Heart left ventricle (tissue), 13 donors: ENCODE measurements around the gene KIAA1671.

ENCODE experiments used
- POLR2A ChIP-seq, 2 donors: fragments of 450-650 bp; IDR thresholded peaks; one replicate each; pipeline ENCODE4 v1.6.1; 2017; ENCODE audit warnings: antibody characterized with exemption in 2 of 2, mild to moderate bottlenecking in 2 of 2, moderate library complexity in 2 of 2
- TF ChIP-seq, protein P1 (sequence below), 12 donors: fragments of 200-600 bp; sonication (generic) in 4 of 12; IDR thresholded peaks; one replicate each; pipeline versions ENCODE4 v1.5.0 to v1.8.0; 2018 to 2022; ENCODE audit warnings: antibody characterized with exemption in 12 of 12, mild to moderate bottlenecking in 5 of 12
- donor health status: ischemic (EF 13 %, LVEDD 7.1; RV severe dilation, severe dysfunction).
- donor health status: DM: no; HTN: yes; CAD: no.
- donor health status: DM: no; HTN: no; CAD: no.
- donor health status: ischemic (EF 25% LVEDD 6.9; RV normal size, moderate dysfunction).
- donor health status: ischemic (EF 25% LVEDD 5.7; RV mildly dilated, moderate dysfunction).
- donor health status: ischemic (EF 35%, LVEDD 5.7; RV mildly dilated, moderate dysfunction).
- donor health status: nonischemic (EF 11% LVEDD 7.7; RV severe dilation, severe dysfunction).
- donor health status: DM: yes; HTN: yes; CAD: no.
- donor health status: PGD.
- donor health status: ischemic (EF 29% LVEDD 5.4; RV normal size, mild dysfunction).
- donor health status: nonischemic (EF 23%, LVEDD 6.1; RV moderate dilation, normal function).

DNA sequence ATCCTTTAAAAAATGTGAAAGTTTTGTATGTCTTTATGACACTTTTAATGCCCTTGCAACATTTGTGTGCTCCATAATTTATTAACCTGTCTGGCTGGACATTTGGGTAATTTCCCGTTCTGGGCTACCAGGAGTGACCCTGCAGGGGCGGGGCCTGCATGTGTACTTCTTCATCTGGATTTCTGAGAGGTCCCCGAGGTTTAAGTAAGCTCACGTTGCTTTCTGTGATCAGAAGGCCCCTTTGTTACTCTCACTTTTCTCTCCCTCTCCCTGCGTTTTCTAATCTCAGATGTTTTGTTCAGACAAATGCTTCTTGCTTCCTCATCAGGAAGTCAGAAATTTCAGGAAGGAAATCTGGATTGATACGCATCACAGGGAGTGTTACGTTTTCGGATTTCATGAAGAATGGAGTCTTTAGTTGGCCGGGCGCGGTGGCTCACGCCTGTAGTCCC, 168.3 kb downstream of the KIAA1671 start:
- TF ChIP-seq POLR2A (IDR thresholded peaks at IDR 0.05), result no peak
- TF ChIP-seq, protein P1, sequence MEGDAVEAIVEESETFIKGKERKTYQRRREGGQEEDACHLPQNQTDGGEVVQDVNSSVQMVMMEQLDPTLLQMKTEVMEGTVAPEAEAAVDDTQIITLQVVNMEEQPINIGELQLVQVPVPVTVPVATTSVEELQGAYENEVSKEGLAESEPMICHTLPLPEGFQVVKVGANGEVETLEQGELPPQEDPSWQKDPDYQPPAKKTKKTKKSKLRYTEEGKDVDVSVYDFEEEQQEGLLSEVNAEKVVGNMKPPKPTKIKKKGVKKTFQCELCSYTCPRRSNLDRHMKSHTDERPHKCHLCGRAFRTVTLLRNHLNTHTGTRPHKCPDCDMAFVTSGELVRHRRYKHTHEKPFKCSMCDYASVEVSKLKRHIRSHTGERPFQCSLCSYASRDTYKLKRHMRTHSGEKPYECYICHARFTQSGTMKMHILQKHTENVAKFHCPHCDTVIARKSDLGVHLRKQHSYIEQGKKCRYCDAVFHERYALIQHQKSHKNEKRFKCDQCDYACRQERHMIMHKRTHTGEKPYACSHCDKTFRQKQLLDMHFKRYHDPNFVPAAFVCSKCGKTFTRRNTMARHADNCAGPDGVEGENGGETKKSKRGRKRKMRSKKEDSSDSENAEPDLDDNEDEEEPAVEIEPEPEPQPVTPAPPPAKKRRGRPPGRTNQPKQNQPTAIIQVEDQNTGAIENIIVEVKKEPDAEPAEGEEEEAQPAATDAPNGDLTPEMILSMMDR (IDR thresholded peaks at IDR 0.05), result no peak
